Measurements from ENCODE around the gene PRKCA. TPM values are rescaled to one million over a fixed set of nuclear protein-coding genes. Genes with fewer than 3 reads are reported as not detected.

The PRKCA gene
- total RNA-seq, 4 donors from 2014 or later, result 26.0 to 89.0 (median 32.8) TPM

DNA sequence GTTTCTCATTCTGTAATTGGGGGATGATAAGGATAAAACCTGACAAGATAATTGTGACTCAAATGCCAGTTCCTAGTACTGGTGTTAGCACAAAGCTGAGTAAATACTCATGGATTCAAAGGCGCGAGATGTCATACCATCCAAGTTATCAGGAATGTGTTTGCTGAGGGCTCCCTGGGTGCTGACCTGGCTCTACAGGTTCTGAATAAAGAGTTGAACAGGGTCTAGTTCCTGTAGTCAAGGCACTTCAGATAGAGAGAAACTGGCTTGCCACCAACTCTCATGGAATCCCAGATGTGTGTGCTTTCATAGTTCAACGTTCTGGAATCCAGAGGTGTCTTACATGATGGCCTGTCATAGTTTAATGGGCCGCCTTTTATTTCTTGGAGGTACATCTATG lies 141.6 kb downstream of the PRKCA start:
- no peak for ATAC-seq
- WGBS, 2 donors (ENCODE audit: low coverage in 1 of 2), result 86 to 91% methylated on average over 2 to 4 of the region's 4 CpGs
- no peak overlapping the region for H3K4me3 ChIP-seq
- no peaks in the 10 kb centered on the region for H3K9me3 ChIP-seq
- H3K4me1 ChIP-seq, result peaks cover 0 to 20% (median 0%) of the 10 kb centered on the region in 3 donors
- TF ChIP-seq, protein P1, sequence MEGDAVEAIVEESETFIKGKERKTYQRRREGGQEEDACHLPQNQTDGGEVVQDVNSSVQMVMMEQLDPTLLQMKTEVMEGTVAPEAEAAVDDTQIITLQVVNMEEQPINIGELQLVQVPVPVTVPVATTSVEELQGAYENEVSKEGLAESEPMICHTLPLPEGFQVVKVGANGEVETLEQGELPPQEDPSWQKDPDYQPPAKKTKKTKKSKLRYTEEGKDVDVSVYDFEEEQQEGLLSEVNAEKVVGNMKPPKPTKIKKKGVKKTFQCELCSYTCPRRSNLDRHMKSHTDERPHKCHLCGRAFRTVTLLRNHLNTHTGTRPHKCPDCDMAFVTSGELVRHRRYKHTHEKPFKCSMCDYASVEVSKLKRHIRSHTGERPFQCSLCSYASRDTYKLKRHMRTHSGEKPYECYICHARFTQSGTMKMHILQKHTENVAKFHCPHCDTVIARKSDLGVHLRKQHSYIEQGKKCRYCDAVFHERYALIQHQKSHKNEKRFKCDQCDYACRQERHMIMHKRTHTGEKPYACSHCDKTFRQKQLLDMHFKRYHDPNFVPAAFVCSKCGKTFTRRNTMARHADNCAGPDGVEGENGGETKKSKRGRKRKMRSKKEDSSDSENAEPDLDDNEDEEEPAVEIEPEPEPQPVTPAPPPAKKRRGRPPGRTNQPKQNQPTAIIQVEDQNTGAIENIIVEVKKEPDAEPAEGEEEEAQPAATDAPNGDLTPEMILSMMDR (IDR thresholded peaks at IDR 0.05), result no peak
- TF ChIP-seq POLR2A (IDR thresholded peaks at IDR 0.05) (no peak), POLR2AphosphoS5 (IDR thresholded peaks at IDR 0.05) (no peak), EP300 (IDR thresholded peaks at IDR 0.05) (no peak)
- H3K27me3 ChIP-seq, result no peaks in the 10 kb centered on the region
- H3K36me3 ChIP-seq, result no peaks in the 10 kb centered on the region
- H3K27ac ChIP-seq, result no peak overlapping the region

GRCh38 chr17:66445229-66445628 lies 142.8 kb downstream of the PRKCA start:
- no peak for ATAC-seq
- Histone ChIP-seq H3K4me1 (peaks cover 0 to 20% (median 0%) of the 10 kb centered on the region in 3 donors), H3K27me3 (no peaks in the 10 kb centered on the region), H3K4me3 (no peak overlapping the region), H3K9me3 (no peaks in the 10 kb centered on the region), H3K36me3 (no peaks in the 10 kb centered on the region), H3K27ac (no peak overlapping the region)
- no peak for TF ChIP-seq POLR2AphosphoS5 (IDR thresholded peaks at IDR 0.05)
- no peak for TF ChIP-seq EP300 (IDR thresholded peaks at IDR 0.05)
- TF ChIP-seq POLR2A (IDR thresholded peaks at IDR 0.05), result no peak
- TF ChIP-seq, protein P1 (IDR thresholded peaks at IDR 0.05), result no peak
- WGBS, 2 donors (ENCODE audit: low coverage in 1 of 2), result 73% methylated on average over 2 of the region's 3 CpGs; no CpG with 5 or more reads in 1 of the 2 donors

DNA sequence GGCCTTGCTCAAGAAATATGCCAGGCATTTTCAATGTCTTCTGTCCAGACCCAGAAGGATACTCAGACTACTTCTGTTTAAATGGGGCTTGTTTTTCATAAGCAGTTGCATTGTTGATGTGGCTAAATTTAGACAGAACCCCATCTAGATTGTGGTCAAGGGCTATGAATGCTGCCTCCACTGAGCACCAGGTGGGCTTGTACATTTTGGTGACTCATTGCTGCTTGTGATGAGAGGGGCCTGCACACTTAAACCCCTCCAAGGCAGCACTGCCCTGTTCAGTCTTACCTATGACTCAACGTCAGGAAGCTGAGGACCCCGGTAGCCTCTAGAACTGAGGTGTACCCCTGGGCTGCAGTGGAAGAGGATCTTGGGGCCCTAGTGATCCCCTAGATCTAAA lies 144.0 kb downstream of the PRKCA start:
- Histone ChIP-seq H3K27ac (no peak overlapping the region), H3K9me3 (no peaks in the 10 kb centered on the region), H3K4me1 (peaks cover 0 to 11% (median 0%) of the 10 kb centered on the region in 3 donors), H3K27me3 (no peaks in the 10 kb centered on the region), H3K4me3 (no peak overlapping the region), H3K36me3 (no peaks in the 10 kb centered on the region)
- TF ChIP-seq POLR2A (IDR thresholded peaks at IDR 0.05) (no peak), EP300 (IDR thresholded peaks at IDR 0.05) (no peak), POLR2AphosphoS5 (IDR thresholded peaks at IDR 0.05) (no peak)
- TF ChIP-seq, protein P1 (IDR thresholded peaks at IDR 0.05), result no peak
- 100% methylated on average over 1 of the region's 2 CpGs; no CpG with 5 or more reads in 1 of the 2 donors for whole genome bisulfite sequencing, 2 donors (ENCODE audit: low coverage in 1 of 2)
- no peak for ATAC-seq

DNA sequence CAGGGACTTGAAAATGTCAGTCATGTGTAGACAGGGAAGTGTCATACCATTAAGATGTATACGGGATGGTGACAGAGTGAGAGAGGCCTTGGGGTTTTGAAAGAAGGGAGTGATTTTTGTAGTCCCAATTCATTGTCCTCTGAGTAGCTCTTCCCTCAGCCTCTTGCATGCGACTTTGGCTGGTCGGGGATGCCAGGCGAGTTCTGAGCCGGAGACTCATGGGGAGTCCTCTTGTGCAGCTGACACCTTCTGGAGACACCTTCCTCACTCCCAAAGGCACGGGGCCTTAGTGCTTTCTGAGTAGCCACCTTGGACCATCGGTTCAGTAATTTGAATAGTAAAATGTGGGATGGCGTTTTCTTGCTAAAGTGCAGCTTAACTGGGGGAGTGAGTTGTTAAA lies 144.7 kb downstream of the PRKCA start:
- H3K4me1 ChIP-seq, result peaks cover 0 to 11% (median 0%) of the 10 kb centered on the region in 3 donors
- H3K36me3 ChIP-seq, result no peaks in the 10 kb centered on the region
- no peak overlapping the region for H3K4me3 ChIP-seq
- TF ChIP-seq, protein P1 (IDR thresholded peaks at IDR 0.05), result no peak
- TF ChIP-seq POLR2AphosphoS5 (IDR thresholded peaks at IDR 0.05), result no peak
- TF ChIP-seq POLR2A (IDR thresholded peaks at IDR 0.05), result no peak
- TF ChIP-seq EP300 (IDR thresholded peaks at IDR 0.05), result no peak
- no peak for ATAC-seq
- whole genome bisulfite sequencing, 2 donors (ENCODE audit: low coverage in 1 of 2), result 90% methylated on average over 6 of the region's 8 CpGs; no CpG with 5 or more reads in 1 of the 2 donors
- H3K9me3 ChIP-seq, result no peaks in the 10 kb centered on the region
- no peak overlapping the region for H3K27ac ChIP-seq
- H3K27me3 ChIP-seq, result no peaks in the 10 kb centered on the region

- no peaks in the 10 kb centered on the region for H3K36me3 ChIP-seq
- peaks cover 0 to 6% (median 0%) of the 10 kb centered on the region in 3 donors for H3K4me1 ChIP-seq
- H3K4me3 ChIP-seq, result no peak overlapping the region
- 70 to 79% methylated on average over 8 to 14 of the region's 14 CpGs for WGBS, 2 donors (ENCODE audit: low coverage in 1 of 2)
- no peak for TF ChIP-seq POLR2A (IDR thresholded peaks at IDR 0.05)
- TF ChIP-seq EP300 (IDR thresholded peaks at IDR 0.05), result no peak
- TF ChIP-seq, protein P1 (IDR thresholded peaks at IDR 0.05), result no peak
- TF ChIP-seq POLR2AphosphoS5 (IDR thresholded peaks at IDR 0.05), result no peak
- no peak for ATAC-seq
- H3K9me3 ChIP-seq, result no peaks in the 10 kb centered on the region
- H3K27me3 ChIP-seq, result no peaks in the 10 kb centered on the region
- H3K27ac ChIP-seq, result no peak overlapping the region
Observed at GRCh38 chr17:66448026-66448639, 145.7 kb downstream of the PRKCA start.

All from gastroesophageal sphincter (tissue), 4 donors.